ENCODE results near the gene COL26A1.

DNA sequence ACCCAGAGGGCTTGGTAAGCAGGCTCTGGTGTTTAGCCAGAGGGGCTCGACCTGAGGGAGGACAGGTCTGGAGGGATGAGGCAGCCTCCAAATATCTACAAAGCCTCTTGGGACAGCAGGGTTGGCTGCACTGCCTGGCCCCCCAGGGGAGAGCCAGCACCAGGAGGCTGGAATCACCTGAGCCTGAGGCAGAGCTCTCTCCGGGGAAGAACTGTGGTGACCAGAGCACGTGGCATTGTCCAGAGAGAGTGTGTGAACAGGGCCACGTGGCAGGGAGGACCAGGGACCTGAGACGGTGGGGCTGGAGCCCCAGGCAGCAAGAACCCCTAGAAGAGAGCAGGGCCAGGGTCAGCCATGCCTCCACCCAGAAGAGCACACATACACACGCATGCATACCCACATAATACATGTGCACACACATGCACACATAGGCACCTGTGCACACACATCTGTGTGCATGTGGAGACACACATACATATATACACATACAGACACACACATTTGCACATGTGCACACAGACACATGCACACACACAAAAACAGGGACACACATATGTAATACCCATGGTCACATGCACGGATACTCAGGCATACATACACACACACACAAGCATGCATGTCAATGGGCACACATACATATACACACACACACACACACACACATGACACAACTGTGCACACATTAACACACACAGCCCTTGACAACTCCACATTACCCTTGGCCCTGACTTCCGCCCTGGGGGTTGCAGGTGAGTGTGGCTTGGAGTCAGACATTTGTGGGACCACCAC is 171.5 kb downstream of the COL26A1 start:
- TF ChIP-seq, protein P1, sequence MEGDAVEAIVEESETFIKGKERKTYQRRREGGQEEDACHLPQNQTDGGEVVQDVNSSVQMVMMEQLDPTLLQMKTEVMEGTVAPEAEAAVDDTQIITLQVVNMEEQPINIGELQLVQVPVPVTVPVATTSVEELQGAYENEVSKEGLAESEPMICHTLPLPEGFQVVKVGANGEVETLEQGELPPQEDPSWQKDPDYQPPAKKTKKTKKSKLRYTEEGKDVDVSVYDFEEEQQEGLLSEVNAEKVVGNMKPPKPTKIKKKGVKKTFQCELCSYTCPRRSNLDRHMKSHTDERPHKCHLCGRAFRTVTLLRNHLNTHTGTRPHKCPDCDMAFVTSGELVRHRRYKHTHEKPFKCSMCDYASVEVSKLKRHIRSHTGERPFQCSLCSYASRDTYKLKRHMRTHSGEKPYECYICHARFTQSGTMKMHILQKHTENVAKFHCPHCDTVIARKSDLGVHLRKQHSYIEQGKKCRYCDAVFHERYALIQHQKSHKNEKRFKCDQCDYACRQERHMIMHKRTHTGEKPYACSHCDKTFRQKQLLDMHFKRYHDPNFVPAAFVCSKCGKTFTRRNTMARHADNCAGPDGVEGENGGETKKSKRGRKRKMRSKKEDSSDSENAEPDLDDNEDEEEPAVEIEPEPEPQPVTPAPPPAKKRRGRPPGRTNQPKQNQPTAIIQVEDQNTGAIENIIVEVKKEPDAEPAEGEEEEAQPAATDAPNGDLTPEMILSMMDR (IDR thresholded peaks at IDR 0.05; ENCODE audit: poor library complexity) = no peak
- TF ChIP-seq EZH2phosphoT487 (IDR thresholded peaks at IDR 0.05; ENCODE audit: low read depth, severe bottlenecking, unreplicated experiment) = no peak
- TF ChIP-seq EZH2 (IDR thresholded peaks at IDR 0.05; ENCODE audit: borderline replicate concordance) = no peak
